Transverse colon (tissue), 4 donors: Measurements from ENCODE around the gene MDC1. TPM values are rescaled to one million over a fixed set of nuclear protein-coding genes. Genes with fewer than 3 reads are reported as not detected.

Source experiments
- DNase-seq: peaks from one replicate; pipeline ENCODE4 v3.0.0-alpha.2; 2019
- H3K27ac ChIP-seq, 4 donors: fragments of 200-600 bp; sonication (generic); 2 replicates each; pipeline ENCODE4 v1.5.1; 2016 to 2018; ENCODE audit warnings: inconsistent platforms in 4 of 4
- H3K27me3 ChIP-seq: fragments of 200-600 bp; sonication (generic); 2 replicates; pipeline ENCODE4 v1.5.1; 2017; ENCODE audit warnings: inconsistent platforms
- H3K36me3 ChIP-seq, 4 donors: fragments of 200-600 bp; sonication (generic); 2 replicates each; pipeline ENCODE4 v1.5.1; 2017 to 2019; ENCODE audit warnings: inconsistent platforms in 4 of 4
- H3K4me1 ChIP-seq, 4 donors: fragments of 200-600 bp; sonication (generic); 2 replicates each; pipeline ENCODE4 v1.5.1; 2017 to 2020; ENCODE audit warnings: inconsistent platforms in 4 of 4
- H3K4me3 ChIP-seq, 4 donors: fragments of 200-600 bp; sonication (generic); 1 replicate in 1 of 4; 2 replicates in 3 of 4; pipeline versions ENCODE4 v1.5.1 to v1.6.1; 2017 to 2019; ENCODE audit warnings: inconsistent platforms in 4 of 4
- H3K9me3 ChIP-seq, 2 donors: fragments of 200-600 bp; sonication (generic); 2 replicates each; pipeline ENCODE4 v1.5.1; 2017 to 2019; ENCODE audit warnings: inconsistent platforms in 2 of 2
- CTCF ChIP-seq, 5 experiments: fragments of 200-600 bp in 3 of 5; fragments of 450-650 bp in 2 of 5; sonication (generic) in 3 of 5; IDR thresholded peaks; 1 replicate in 2 of 5; 2 replicates in 3 of 5; pipeline ENCODE4 v1.5.1; 2016 to 2017; ENCODE audit warnings: antibody characterized with exemption in 5 of 5, inconsistent platforms in 3 of 5, mild to moderate bottlenecking in 2 of 5, moderate library complexity in 1 of 5
- EP300 ChIP-seq: sonication (generic); formaldehyde crosslinking; IDR thresholded peaks from one replicate; pipeline ENCODE4 v1.6.1; 2017; ENCODE audit warnings: antibody characterized with exemption, low read depth
- POLR2A ChIP-seq: fragments of 450-650 bp; IDR thresholded peaks from one replicate; pipeline ENCODE4 v1.6.1; 2016; ENCODE audit warnings: antibody characterized with exemption, mild to moderate bottlenecking, moderate library complexity
- POLR2AphosphoS5 ChIP-seq, 3 donors: sonication (generic); formaldehyde crosslinking; IDR thresholded peaks; one replicate each; pipeline ENCODE4 v1.6.1; 2016; ENCODE audit warnings: antibody characterized with exemption in 3 of 3
- WGBS, 2 donors: methylation state at CpG; one replicate each; pipeline ENCODE4 v1.1.5; 2018; ENCODE audit warnings: low coverage in 1 of 2; 5-methylcytosine and 5-hydroxymethylcytosine counted together
- in situ Hi-C, 4 donors: fragments of 200-750 bp; cut with MboI; loops; one replicate each; pipeline versions ENCODE4 v1.15.0 to v1.15.1; 2017; ENCODE audit warnings: low sequenced_read_pairs in 3 of 4, low pct_ligation_motif_present in 1 of 4, low pct_unique_long_range_greater_than_20kb in 1 of 4
- intact Hi-C: fragments of 100-400 bp; cut with DNase I; formaldehyde crosslinking; loops from one replicate; pipeline ENCODE4 v1.15.1; 2023; ENCODE audit warnings: low total_unique reads
- total RNA-seq, 4 donors: library from RNA; depleted of rRNA; stranded (reverse); fragments of >200 nt; gene quantifications; one replicate each; pipeline ENCODE4 v1.1.0, GENCODE V29; 2016

The MDC1 gene
- total RNA-seq, 4 donors from 2014 or later = 3.1 to 13.5 (median 9.7) TPM

GRCh38 chr6:30685157-30686008 is 31.7 kb downstream of the MDC1 start:
- no peaks in the 10 kb centered on the region for H3K9me3 ChIP-seq
- DNase-seq = peak; percentile 36
- in situ Hi-C loops = no loop called here
- no peaks in the 10 kb centered on the region for H3K36me3 ChIP-seq
- peak overlapping the region; percentile 93 to 99 (median 96) for H3K27ac ChIP-seq
- WGBS, 2 donors = 45% methylated on average over 5 to 29 of the region's 29 CpGs
- intact Hi-C loops = loop anchor here (2.0 to 5.0 kb wide), 2 partner anchors 31 to 68 kb away; partner anchors contain the start of genes MDC1, MRPS18B and PPP1R10
- TF ChIP-seq CTCF (IDR thresholded peaks at IDR 0.05) (peak in 1 of 5 experiments; percentile 4), POLR2A (no peak)
- no peaks in the 10 kb centered on the region for H3K27me3 ChIP-seq
- peaks cover 6 to 86% (median 37%) of the 10 kb centered on the region in 4 donors for H3K4me1 ChIP-seq
- peak overlapping the region; percentile 63 to 81 (median 68) for H3K4me3 ChIP-seq

GRCh38 chr6:30684386-30685156 is 32.5 kb downstream of the MDC1 start:
- Histone ChIP-seq H3K4me1 (peaks cover 0 to 86% (median 38%) of the 10 kb centered on the region in 4 donors), H3K27ac (peak overlapping the region; percentile 93 to 99 (median 96)), H3K27me3 (no peaks in the 10 kb centered on the region), H3K9me3 (no peaks in the 10 kb centered on the region), H3K4me3 (peak overlapping the region; percentile 63 to 81 (median 68)), H3K36me3 (no peaks in the 10 kb centered on the region)
- 38% methylated on average over 18 of the region's 21 CpGs; no CpG with 5 or more reads in 1 of the 2 donors for WGBS, 2 donors
- in situ Hi-C loops = loop anchor here in 2 of 4 donors (5.0 kb wide), 2 partner anchors 33 to 38 kb away; partner anchors contain the start of genes MDC1 (in 1 of the 2) and TUBB (in 1 of the 2)
- intact Hi-C loops = loop anchor here (5.0 kb wide), 2 partner anchors 67 to 128 kb away; partner anchors contain the start of genes MRPS18B and PPP1R10
- peak; percentile 67 for DNase-seq
- TF ChIP-seq EP300 (no peak), POLR2A (no peak), POLR2AphosphoS5 (IDR thresholded peaks at IDR 0.05) (no peak), CTCF (IDR thresholded peaks at IDR 0.05) (no peak)

- H3K4me3 ChIP-seq = peak overlapping the region; percentile 63 to 81 (median 68)
- peaks cover 0 to 86% (median 43%) of the 10 kb centered on the region in 4 donors for H3K4me1 ChIP-seq
- H3K36me3 ChIP-seq = no peaks in the 10 kb centered on the region
- DNase-seq = no peak
- H3K9me3 ChIP-seq = no peaks in the 10 kb centered on the region
- 20 to 56% methylated on average over 1 to 2 of the region's 2 CpGs for WGBS, 2 donors
- H3K27me3 ChIP-seq = no peaks in the 10 kb centered on the region
- in situ Hi-C loops = loop anchor here in 2 of 4 donors (5.0 kb wide), 2 partner anchors 33 to 38 kb away; partner anchors contain the start of genes MDC1 (in 1 of the 2) and TUBB (in 1 of the 2)
- intact Hi-C loops = loop anchor here (5.0 kb wide), 1 partner anchor 128 kb away; no protein-coding TSS in a partner anchor
- TF ChIP-seq POLR2A (no peak), EP300 (no peak), CTCF (IDR thresholded peaks at IDR 0.05) (no peak), POLR2AphosphoS5 (IDR thresholded peaks at IDR 0.05) (no peak)
- peak overlapping the region; percentile 93 to 99 (median 96) for H3K27ac ChIP-seq
These were observed 33.1 kb downstream of the MDC1 start for GRCh38 chr6:30683980-30684338.
